ENCODE data around the gene SMIM32.

Gene SMIM32

GRCh38 chr5:136143312-136143711 is 49.6 kb downstream of the SMIM32 start:
- Histone ChIP-seq H3K4me3 (ENCODE audit: low read length) (no peak overlapping the region), H3K36me3 (ENCODE audit: control insufficient read depth, insufficient read depth, low read length) (no peaks in the 10 kb centered on the region), H3K27me3 (ENCODE audit: control insufficient read depth, insufficient read depth, low read length) (no peaks in the 10 kb centered on the region), H3K4me1 (ENCODE audit: control insufficient read depth, insufficient read depth, low read length) (peaks cover 3% of the 10 kb centered on the region), H3K9ac (ENCODE audit: low read length) (no peak overlapping the region), H3K9me3 (ENCODE audit: control insufficient read depth, low read length) (no peaks in the 10 kb centered on the region)

- H3K9ac ChIP-seq (ENCODE audit: low read length): no peak overlapping the region
Measured at GRCh38 chr5:136141561-136141960, 51.4 kb downstream of the SMIM32 start.

More at GRCh38 chr5:136141561-136141960, 51.4 kb downstream of the SMIM32 start:
- H3K36me3 ChIP-seq (ENCODE audit: control insufficient read depth, insufficient read depth, low read length): no peaks in the 10 kb centered on the region
- H3K4me3 ChIP-seq (ENCODE audit: low read length): no peak overlapping the region
- peaks cover 3% of the 10 kb centered on the region for H3K4me1 ChIP-seq (ENCODE audit: control insufficient read depth, insufficient read depth, low read length)
- no peaks in the 10 kb centered on the region for H3K9me3 ChIP-seq (ENCODE audit: control insufficient read depth, low read length)
- H3K27me3 ChIP-seq (ENCODE audit: control insufficient read depth, insufficient read depth, low read length): no peaks in the 10 kb centered on the region
